ENCODE results near the gene CYP2W1.

DNA sequence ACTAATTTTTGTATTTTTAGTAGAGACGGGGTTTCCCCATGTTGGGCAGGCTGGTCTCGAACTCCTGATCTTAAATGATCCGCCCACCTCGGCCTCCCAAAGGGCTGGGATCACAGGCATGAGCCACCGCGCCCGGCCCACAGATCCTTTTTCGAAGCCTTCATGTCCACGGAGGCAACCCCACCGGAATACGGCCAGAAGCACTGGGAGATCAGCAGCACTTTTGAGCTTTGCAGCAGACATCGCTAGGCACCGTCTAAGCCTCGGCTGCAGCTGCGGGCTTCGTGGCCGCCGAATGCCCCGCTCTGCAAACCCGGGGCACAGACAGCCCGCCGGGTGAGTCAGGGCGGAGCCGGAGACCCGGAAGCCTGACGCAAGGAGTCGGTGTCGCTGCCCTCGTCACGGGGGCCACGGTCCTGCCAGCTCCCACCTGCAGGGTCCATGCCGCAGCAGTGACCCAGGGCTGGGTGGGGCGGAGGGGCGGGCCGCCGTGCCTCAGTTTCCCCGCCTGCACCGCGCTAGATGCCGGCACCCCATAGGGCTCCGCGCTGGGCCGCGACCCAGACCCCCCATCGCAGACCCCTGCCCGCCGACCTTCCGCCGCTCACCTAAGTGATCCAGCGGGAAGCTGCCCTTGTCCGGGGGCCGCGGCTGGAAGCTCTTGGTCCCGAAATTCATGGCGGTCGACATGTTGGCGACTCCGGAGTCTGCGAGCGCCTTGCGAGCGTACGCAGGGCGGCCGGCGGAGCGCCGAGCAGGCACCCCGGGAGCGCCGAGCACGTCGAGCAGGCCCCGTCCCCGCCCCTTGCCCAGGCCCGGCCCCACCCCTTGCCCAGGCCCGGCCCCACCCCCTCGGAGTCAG lies 7.9 kb upstream of the CYP2W1 start, which contains the start of gene COX19:
- TF ChIP-seq POLR2AphosphoS5 (IDR thresholded peaks at IDR 0.05; ENCODE audit: borderline replicate concordance, low read depth, low read length) (peak; percentile 90), EZH2 (IDR thresholded peaks at IDR 0.05) (no peak)

All from SK-N-MC (cell line).